Loucy (cell line): ENCODE data around the gene RYR2.

Experiments
- H2AFZ ChIP-seq: fragments of 200-600 bp; sonication (generic); 2 replicates; pipeline ENCODE4 v1.6.0; 2016; ENCODE audit warnings: antibody characterized with exemption, mild to moderate bottlenecking, low read length, moderate library complexity
- H3F3A ChIP-seq: fragments of 200-600 bp; 2 replicates; pipeline ENCODE4 v1.6.0; 2016; ENCODE audit warnings: antibody characterized with exemption, low read depth, mild to moderate bottlenecking
- H3K27me3 ChIP-seq: fragments of 200-600 bp; sonication (generic); 2 replicates; pipeline ENCODE4 v1.6.1; 2014; ENCODE audit warnings: low read length, mild to moderate bottlenecking; ENCODE audit not compliant: insufficient read depth, poor library complexity, severe bottlenecking
- H3K36me3 ChIP-seq: fragments of 200-600 bp; sonication (generic); 2 replicates; pipeline ENCODE4 v1.6.1; 2016; ENCODE audit warnings: low read length; ENCODE audit not compliant: insufficient read depth
- H3K4me1 ChIP-seq: fragments of 200-600 bp; sonication (generic); 2 replicates; pipeline ENCODE4 v1.5.1; 2014; ENCODE audit warnings: low read length, mild to moderate bottlenecking; ENCODE audit not compliant: insufficient read depth, poor library complexity, severe bottlenecking
- H3K4me2 ChIP-seq: fragments of 200-600 bp; sonication (generic); 2 replicates; pipeline ENCODE4 v1.6.0; 2014; ENCODE audit warnings: antibody characterized with exemption, low read length, low read depth, mild to moderate bottlenecking; ENCODE audit not compliant: poor library complexity, severe bottlenecking
- H3K4me3 ChIP-seq: fragments of 200-600 bp; sonication (generic); 2 replicates; pipeline ENCODE4 v1.5.1; 2014; ENCODE audit warnings: low read length, mild to moderate bottlenecking, mixed read lengths; ENCODE audit not compliant: poor library complexity, severe bottlenecking
- H3K79me2 ChIP-seq: fragments of 200-600 bp; sonication (generic); 2 replicates; pipeline ENCODE4 v1.6.1; 2014; ENCODE audit warnings: low read length; ENCODE audit not compliant: insufficient read depth
- H3K9ac ChIP-seq: fragments of 200-600 bp; sonication (generic); 2 replicates; pipeline ENCODE4 v1.6.0; 2014; ENCODE audit warnings: mild to moderate bottlenecking, low read depth, low read length, moderate library complexity; ENCODE audit not compliant: poor library complexity, severe bottlenecking
- H3K9me2 ChIP-seq: fragments of 200-600 bp; sonication (generic); replicated peaks from 2 replicates; pipeline ENCODE4 v1.6.1; 2016; ENCODE audit warnings: low read depth, low read length, mixed read lengths
- H3K9me3 ChIP-seq: fragments of 200-600 bp; sonication (generic); 2 replicates; pipeline ENCODE4 v1.6.1; 2014; ENCODE audit warnings: mild to moderate bottlenecking, antibody characterized with exemption, low read length, low read depth; ENCODE audit not compliant: insufficient read depth
- H4K20me1 ChIP-seq: fragments of 200-600 bp; sonication (generic); 2 replicates; pipeline ENCODE4 v1.6.0; 2014; ENCODE audit warnings: antibody characterized with exemption, low read length, mild to moderate bottlenecking; ENCODE audit not compliant: insufficient read depth, poor library complexity, severe bottlenecking
- CTCF ChIP-seq: fragments of 200-600 bp; sonication (generic); conservative IDR thresholded peaks from 2 replicates; pipeline ENCODE4 v1.5.1; 2014; ENCODE audit warnings: mild to moderate bottlenecking, antibody characterized with exemption, low read length
- EZH2phosphoT487 ChIP-seq: fragments of 200-600 bp; IDR thresholded peaks from 2 replicates; pipeline ENCODE4 v1.6.1; 2018; ENCODE audit warnings: antibody characterized with exemption, mild to moderate bottlenecking, moderate library complexity, borderline replicate concordance

The RYR2 gene

GRCh38 chr1:237183963-237184540 lies 142.1 kb downstream of the RYR2 start:
- Histone ChIP-seq H3K9me3 (no peaks in the 10 kb centered on the region), H3K79me2 (no peaks in the 10 kb centered on the region), H3K4me3 (no peak overlapping the region), H3F3A (no peaks in the 10 kb centered on the region), H3K9ac (no peak overlapping the region), H3K9me2 (no peaks in the 10 kb centered on the region), H4K20me1 (no peaks in the 10 kb centered on the region), H3K27me3 (no peaks in the 10 kb centered on the region), H3K4me1 (no peaks in the 10 kb centered on the region), H3K36me3 (no peaks in the 10 kb centered on the region), H2AFZ (no peak overlapping the region), H3K4me2 (no peak overlapping the region)
- TF ChIP-seq CTCF, result no peak
- no peak for TF ChIP-seq EZH2phosphoT487

DNA sequence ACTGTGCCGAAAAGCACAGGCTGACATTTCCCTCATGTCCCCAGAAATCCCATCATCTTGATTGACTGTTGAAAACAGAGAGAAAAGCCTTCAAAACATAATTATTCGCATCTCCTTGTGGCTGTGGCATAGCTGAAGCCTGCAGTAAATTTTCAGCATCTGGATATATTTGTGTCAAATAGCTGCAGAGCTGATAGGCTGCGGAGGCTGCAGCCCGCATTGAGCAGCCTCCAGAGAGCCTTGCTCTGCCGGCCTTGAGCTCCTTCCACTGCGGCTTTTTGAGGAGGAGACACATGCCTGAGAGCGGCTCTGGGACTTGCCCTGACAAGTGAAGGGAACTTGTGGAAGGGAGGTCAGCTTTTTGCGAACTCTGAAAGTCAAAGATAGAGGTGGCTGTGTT lies 144.7 kb downstream of the RYR2 start:
- Histone ChIP-seq H3K9me3 (no peaks in the 10 kb centered on the region), H3K9ac (no peak overlapping the region), H3K36me3 (no peaks in the 10 kb centered on the region), H3K9me2 (no peaks in the 10 kb centered on the region), H2AFZ (no peak overlapping the region), H3K27me3 (no peaks in the 10 kb centered on the region), H3K4me2 (no peak overlapping the region), H3F3A (no peaks in the 10 kb centered on the region), H4K20me1 (no peaks in the 10 kb centered on the region), H3K79me2 (no peaks in the 10 kb centered on the region), H3K4me1 (no peaks in the 10 kb centered on the region), H3K4me3 (no peak overlapping the region)
- TF ChIP-seq CTCF (no peak), EZH2phosphoT487 (no peak)

- H2AFZ ChIP-seq, result no peak overlapping the region
- no peak overlapping the region for H3K9ac ChIP-seq
- no peaks in the 10 kb centered on the region for H3K9me3 ChIP-seq
- H3K79me2 ChIP-seq, result no peaks in the 10 kb centered on the region
- no peak overlapping the region for H3K4me3 ChIP-seq
- no peaks in the 10 kb centered on the region for H3K36me3 ChIP-seq
- H3K27me3 ChIP-seq, result no peaks in the 10 kb centered on the region
- TF ChIP-seq CTCF (no peak), EZH2phosphoT487 (no peak)
- H3K9me2 ChIP-seq, result no peaks in the 10 kb centered on the region
- H4K20me1 ChIP-seq, result no peaks in the 10 kb centered on the region
- no peaks in the 10 kb centered on the region for H3F3A ChIP-seq
- H3K4me2 ChIP-seq, result no peak overlapping the region
- no peaks in the 10 kb centered on the region for H3K4me1 ChIP-seq
These were observed 145.9 kb downstream of the RYR2 start for GRCh38 chr1:237187842-237188241.
